Mucosa of descending colon (tissue), 3 donors: Measurements from ENCODE around the gene SEC14L2. TPM values are rescaled to one million over a fixed set of nuclear protein-coding genes. Genes with fewer than 3 reads are reported as not detected.

Experiments
- ATAC-seq: fragments of 200-7000 bp; cut with Tn5 transposase; one replicate; pipeline ENCODE4 v1.9.1; 2020; ENCODE audit warnings: mild to moderate bottlenecking, moderate library complexity
- DNase-seq, 3 donors: peaks; one replicate each; pipeline ENCODE4 v3.0.0-alpha.2; 2020
- H3K36me3 ChIP-seq: fragments of 200-600 bp; one replicate; pipeline ENCODE4 v1.8.0; 2021; ENCODE audit warnings: low read depth, mild to moderate bottlenecking
- H3K4me1 ChIP-seq: fragments of 200-600 bp; one replicate; pipeline ENCODE4 v1.8.0; 2021; ENCODE audit warnings: low read depth, mild to moderate bottlenecking
- H3K4me3 ChIP-seq: fragments of 200-600 bp; one replicate; pipeline ENCODE4 v1.8.0; 2021; ENCODE audit warnings: mild to moderate bottlenecking
- H3K9me3 ChIP-seq: fragments of 200-600 bp; one replicate; pipeline ENCODE4 v1.8.0; 2021; ENCODE audit warnings: mild to moderate bottlenecking
- intact Hi-C, 2 donors: fragments of 100-400 bp; cut with DNase I in 1 of 2; cut with micrococcal nuclease in 1 of 2; formaldehyde crosslinking; loops; one replicate each; pipeline versions ENCODE4 v1.11.0 to v1.11.1; 2022; cut with DNase I, micrococcal nuclease
- total RNA-seq, 3 donors: library from RNA; stranded (reverse); fragmentation: NEBNext Ultra II Directional in 2 of 3; extraction: Animal tissue kit (Norgen Biotek cat#: 25700) in 2 of 3; gene quantifications; one replicate each; pipeline versions ENCODE4 v1.2.1 to v1.2.4, GENCODE V29; 2021 to 2023
- TF ChIP-seq, protein P1 (sequence below): fragments of 200-600 bp; IDR thresholded peaks from one replicate; pipeline ENCODE4 v1.8.0; 2022; ENCODE audit warnings: antibody characterized with exemption, mild to moderate bottlenecking
- donor health status: DM: no; HTN: no; CAD: no; lungs with moderate emphysema.
- donor health status: DM: no; HTN: no; CAD: no.
- donor health status: DM: no; HTN: yes; CAD: no.

SEC14L2 gene
- total RNA-seq, 3 donors from 2014 or later, result 0.67 to 4.0 (median 2.5) TPM

GRCh38 chr22:30361916-30362650 is 34.7 kb upstream of the SEC14L2 start:
- TF ChIP-seq, protein P1, sequence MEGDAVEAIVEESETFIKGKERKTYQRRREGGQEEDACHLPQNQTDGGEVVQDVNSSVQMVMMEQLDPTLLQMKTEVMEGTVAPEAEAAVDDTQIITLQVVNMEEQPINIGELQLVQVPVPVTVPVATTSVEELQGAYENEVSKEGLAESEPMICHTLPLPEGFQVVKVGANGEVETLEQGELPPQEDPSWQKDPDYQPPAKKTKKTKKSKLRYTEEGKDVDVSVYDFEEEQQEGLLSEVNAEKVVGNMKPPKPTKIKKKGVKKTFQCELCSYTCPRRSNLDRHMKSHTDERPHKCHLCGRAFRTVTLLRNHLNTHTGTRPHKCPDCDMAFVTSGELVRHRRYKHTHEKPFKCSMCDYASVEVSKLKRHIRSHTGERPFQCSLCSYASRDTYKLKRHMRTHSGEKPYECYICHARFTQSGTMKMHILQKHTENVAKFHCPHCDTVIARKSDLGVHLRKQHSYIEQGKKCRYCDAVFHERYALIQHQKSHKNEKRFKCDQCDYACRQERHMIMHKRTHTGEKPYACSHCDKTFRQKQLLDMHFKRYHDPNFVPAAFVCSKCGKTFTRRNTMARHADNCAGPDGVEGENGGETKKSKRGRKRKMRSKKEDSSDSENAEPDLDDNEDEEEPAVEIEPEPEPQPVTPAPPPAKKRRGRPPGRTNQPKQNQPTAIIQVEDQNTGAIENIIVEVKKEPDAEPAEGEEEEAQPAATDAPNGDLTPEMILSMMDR, result no peak
- peaks cover 4% of the 10 kb centered on the region for H3K4me1 ChIP-seq
- ATAC-seq (no peak), DNase-seq (no peak)
- H3K9me3 ChIP-seq, result no peaks in the 10 kb centered on the region
- H3K36me3 ChIP-seq, result no peaks in the 10 kb centered on the region
- intact Hi-C loops, result no loop called here
- H3K4me3 ChIP-seq, result no peak overlapping the region

GRCh38 chr22:30362651-30363281 is 34.1 kb upstream of the SEC14L2 start:
- Histone ChIP-seq H3K9me3 (no peaks in the 10 kb centered on the region), H3K36me3 (no peaks in the 10 kb centered on the region), H3K4me1 (no peaks in the 10 kb centered on the region), H3K4me3 (no peak overlapping the region)
- TF ChIP-seq, protein P1, result no peak
- ATAC-seq, result no peak
- DNase-seq, result no peak
- intact Hi-C loops, result no loop called here

- no peaks in the 10 kb centered on the region for H3K9me3 ChIP-seq
- H3K4me3 ChIP-seq, result no peak overlapping the region
- TF ChIP-seq, protein P1, result no peak
- intact Hi-C loops, result no loop called here
- no peaks in the 10 kb centered on the region for H3K36me3 ChIP-seq
- ATAC-seq, result no peak
- DNase-seq, result no peak
- no peaks in the 10 kb centered on the region for H3K4me1 ChIP-seq
Measured at GRCh38 chr22:30365891-30366290, 30.9 kb upstream of the SEC14L2 start.

GRCh38 chr22:30368420-30368819 is 28.4 kb upstream of the SEC14L2 start:
- TF ChIP-seq, protein P1, result no peak
- intact Hi-C loops, result no loop called here
- no peaks in the 10 kb centered on the region for H3K36me3 ChIP-seq
- no peaks in the 10 kb centered on the region for H3K4me1 ChIP-seq
- H3K9me3 ChIP-seq, result no peaks in the 10 kb centered on the region
- DNase-seq (no peak), ATAC-seq (no peak)
- no peak overlapping the region for H3K4me3 ChIP-seq

GRCh38 chr22:30370641-30371230 is 26.1 kb upstream of the SEC14L2 start:
- Histone ChIP-seq H3K9me3 (no peaks in the 10 kb centered on the region), H3K36me3 (no peaks in the 10 kb centered on the region), H3K4me1 (no peaks in the 10 kb centered on the region), H3K4me3 (no peak overlapping the region)
- intact Hi-C loops, result no loop called here
- no peak for ATAC-seq
- DNase-seq, result no peak
- TF ChIP-seq, protein P1, result no peak
